Measurements from ENCODE around the gene NRXN2. TPM values are rescaled to one million over a fixed set of nuclear protein-coding genes. Genes with fewer than 3 reads are reported as not detected.

The NRXN2 gene
- total RNA-seq, 1 donor from 2014 or later = 8.5 TPM

DNA sequence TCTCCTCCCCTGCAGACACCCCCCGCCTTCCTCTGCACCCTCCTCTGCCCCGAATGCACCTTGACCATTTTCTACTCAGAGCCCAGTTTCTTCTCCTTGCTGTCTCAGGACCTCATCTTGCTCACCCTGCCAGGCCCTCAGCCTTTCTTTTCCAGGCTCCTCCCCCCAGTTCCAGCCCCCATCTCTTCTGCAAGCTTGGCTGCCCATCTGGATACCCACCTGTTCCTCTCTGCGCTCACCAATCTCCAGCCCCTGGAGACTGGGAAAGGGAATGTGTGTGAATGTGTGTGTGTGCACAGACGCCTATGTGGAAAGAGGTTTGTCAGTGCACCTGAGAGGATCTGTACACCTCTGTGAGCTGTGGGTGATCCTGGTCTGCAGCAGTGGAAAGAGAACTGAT, 95.6 kb downstream of the NRXN2 start:
- no peak for DNase-seq

DNA sequence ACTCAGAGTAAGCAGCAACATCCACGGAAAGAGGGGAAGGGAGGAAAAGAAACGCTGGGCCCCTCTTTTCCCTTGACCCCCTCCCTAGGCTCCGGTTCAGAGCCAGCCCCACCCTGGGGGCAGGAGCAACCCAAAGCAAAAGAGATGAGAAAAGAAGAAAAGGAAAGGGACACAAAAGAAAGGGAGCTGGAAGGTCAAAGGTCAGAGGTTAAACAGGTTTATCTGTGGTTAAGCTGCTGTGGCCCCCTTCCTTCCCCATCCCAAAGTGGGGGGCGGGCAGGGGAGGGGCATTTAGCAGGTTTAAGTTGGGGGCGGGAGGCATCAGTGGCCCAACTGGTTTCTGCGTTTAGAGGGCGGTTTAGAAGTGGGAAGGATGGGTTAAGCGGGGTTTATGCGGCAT, 96.4 kb downstream of the NRXN2 start:
- DNase-seq = no peak

DNA sequence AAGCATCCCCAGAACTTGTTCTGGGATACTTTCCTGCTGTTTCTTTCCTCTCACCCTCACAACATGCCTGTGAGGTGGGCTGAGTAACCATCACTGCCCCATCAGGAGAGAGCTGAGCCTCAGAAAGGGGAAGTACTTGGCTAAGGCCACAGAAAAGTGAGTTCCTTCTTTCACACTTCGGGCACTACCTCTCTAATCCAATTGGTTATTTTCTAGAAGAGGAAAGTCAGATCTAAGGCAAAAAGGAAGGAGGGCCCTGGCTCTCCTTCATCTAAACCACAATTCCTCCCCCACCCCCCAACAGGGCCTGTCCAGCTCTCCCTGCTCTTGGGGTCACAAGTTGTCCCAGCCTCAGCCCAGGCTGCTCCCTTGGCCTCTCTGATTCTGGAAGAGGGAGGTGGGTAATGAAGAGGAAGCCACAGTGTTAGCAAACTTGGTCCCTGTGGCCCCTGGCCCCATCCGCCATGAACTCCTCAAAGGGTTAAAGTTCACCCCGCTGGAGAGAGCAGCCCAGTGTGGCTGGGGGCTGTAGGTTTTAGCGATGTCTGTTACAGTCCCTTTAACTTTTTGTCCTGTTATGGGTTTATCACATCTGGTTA, 98.0 kb downstream of the NRXN2 start:
- DNase-seq = no peak

- DNase-seq = no peak
Measured at GRCh38 chr11:64622681-64623080, 100.3 kb downstream of the NRXN2 start.

GRCh38 chr11:64621283-64622019, 101.5 kb downstream of the NRXN2 start:
- no peak for DNase-seq

DNA sequence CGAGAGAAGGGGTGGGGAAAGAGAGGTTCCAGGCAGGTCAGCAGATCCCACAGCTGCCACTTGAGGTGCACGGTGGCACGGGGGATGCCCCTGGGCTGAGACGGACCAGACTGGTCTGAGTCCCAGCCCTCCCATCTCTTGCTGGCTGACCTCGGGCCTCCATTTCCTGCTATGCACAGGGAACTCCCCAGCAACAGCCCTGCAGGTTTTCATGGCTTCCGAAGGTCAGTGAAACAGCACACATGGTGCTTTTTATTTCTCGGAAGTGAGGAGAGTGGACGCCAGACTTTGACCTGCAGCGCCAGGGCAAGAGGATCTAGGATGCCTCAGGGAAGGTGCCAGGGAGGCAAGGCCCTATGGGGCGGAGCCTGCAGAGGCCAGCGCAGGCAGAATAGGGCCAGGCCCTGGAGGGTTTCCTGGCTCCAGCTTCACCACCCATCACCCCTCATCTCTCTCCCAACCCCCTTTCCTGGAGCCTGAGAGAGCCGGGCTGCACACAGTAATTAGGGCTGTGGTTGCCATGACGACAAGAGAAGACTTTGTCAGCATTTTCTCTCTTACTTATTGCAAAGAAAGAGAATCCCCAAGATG, 102.5 kb downstream of the NRXN2 start:
- DNase-seq = peak; percentile 53

DNA sequence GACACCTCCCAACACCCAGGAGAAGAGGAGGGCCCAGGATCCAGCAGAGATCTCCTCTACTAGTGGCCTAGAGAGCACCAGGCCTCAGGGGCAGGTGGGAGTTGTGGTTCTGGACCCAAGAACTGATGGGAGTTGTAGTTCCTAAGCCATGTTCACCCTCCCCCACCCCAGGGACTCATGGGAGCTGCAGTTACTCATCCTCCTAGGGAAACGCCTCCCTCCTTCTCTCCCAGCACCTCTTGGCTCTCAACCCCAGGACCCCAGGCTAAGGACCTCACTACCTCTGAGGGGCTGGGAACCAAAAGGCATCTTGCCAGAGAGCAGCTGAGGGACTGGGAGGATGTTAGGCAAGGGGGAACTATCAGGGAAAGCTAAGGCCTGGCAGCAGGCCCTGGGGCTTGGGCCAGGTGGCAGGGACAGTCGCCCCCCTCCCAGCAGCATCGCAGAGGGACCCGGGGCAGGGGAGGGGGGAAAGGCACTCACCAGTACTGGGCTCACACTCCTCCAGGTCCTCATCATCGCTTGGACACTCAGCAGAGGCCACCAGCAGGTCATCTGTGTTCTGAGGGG, 103.1 kb downstream of the NRXN2 start:
- DNase-seq = peak; percentile 37

- no peak for DNase-seq
Measured at GRCh38 chr11:64619196-64619595, 103.8 kb downstream of the NRXN2 start.

DNA sequence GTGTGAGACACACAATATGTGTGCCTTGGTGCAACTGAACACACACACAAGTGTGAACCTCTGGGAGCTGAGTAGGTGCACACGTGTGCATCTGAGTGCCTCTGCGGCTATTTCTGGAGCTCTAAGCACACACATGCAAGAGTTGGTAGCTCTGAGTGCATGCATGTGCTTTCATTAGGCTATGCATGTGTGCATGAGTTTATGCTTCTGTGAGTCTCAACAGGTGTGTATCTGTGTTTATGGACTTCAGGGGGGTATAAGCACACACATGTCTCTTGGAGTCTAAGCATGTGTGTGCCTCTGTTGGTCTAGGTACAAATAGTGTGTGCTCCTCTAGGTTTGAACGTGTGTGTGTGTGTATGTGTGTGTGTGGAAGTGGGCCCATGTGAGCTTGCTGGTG, 106.2 kb downstream of the NRXN2 start:
- DNase-seq = no peak

DNA sequence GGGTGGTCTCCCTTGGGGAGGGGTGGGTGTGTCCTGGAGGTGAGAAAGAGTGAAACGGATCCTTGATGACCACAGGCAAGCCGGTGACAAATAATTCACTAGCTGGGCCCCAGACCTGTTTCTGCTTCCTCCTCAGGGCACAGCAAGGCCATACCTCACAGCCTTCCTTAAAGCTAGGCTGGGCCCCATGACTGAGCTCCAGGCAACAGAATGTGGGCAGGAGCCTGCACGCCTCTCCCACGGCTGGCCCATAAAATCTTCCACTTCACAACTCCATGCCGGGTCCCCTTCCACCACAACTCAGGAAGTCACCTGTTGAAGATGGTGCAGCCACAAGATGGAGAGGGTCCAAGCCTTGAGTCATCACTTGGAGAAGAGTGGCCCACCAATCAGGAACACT, 108.1 kb downstream of the NRXN2 start:
- no peak for DNase-seq

GRCh38 chr11:64613648-64614047, 109.3 kb downstream of the NRXN2 start:
- DNase-seq = no peak

DNA sequence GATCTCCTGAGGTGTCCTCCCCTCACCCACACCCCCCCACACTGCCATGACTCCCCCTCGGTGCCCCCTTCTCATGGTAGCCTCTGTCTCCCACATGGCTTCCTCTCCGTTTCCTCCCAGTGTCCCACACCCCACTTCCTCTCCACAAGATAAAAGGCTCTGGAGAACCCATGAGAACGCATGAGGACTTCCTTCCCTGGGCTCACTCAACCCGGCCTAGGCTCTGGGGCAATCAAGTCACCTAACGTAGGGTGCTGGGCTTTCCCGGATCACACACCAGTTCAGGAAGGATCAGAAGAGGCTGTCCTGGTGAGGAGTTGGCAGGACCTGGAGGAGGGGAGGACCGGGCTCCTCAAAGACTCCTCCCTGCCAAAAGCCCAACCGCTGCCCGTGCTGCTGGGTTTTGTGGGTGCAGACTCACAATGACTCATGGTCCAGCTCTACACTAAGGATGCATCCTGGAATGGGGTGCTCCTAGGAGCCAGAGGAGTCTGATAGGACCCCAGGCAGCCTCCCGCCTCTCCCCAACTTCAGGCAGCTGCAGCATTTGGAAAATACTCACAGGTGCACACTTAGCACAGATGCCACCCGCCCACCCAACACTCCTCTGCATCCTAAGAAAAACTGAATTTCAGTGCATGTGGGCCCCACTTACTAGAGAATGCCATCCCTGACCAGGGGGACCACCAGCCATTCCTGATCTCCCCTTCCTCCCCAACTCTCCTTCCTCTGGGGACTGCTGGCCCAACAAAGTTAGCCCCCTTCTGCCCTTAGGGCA, 110.9 kb downstream of the NRXN2 start:
- no peak for DNase-seq

GRCh38 chr11:64611176-64611575, 111.8 kb downstream of the NRXN2 start:
- DNase-seq = no peak

- no peak for DNase-seq
Measured at GRCh38 chr11:64610596-64610995, 112.4 kb downstream of the NRXN2 start.

- DNase-seq = no peak
Measured at GRCh38 chr11:64609436-64610047, 113.5 kb downstream of the NRXN2 start.

- no peak for DNase-seq
Measured at GRCh38 chr11:64608636-64609035, 114.4 kb downstream of the NRXN2 start.

DNA sequence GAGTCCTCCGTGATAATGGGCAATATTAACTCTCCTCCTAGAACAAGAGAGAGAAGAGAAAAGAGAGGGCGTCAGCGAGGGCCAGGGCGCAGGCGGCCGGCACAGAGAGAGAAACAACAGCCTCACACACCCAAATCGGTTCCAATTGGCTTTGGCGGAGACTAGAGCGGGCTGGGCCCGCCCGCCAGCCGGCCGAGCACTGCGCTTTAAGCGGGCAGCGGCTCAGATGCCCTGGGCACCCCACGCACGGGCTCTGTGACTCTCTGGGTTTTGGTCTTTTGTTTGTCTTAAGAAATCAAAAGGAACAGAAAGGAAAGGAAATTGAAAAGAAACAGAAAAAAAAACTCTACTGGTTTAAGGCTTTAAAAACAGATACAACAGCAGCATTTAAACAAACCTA, 115.0 kb downstream of the NRXN2 start:
- DNase-seq = no peak

DNA sequence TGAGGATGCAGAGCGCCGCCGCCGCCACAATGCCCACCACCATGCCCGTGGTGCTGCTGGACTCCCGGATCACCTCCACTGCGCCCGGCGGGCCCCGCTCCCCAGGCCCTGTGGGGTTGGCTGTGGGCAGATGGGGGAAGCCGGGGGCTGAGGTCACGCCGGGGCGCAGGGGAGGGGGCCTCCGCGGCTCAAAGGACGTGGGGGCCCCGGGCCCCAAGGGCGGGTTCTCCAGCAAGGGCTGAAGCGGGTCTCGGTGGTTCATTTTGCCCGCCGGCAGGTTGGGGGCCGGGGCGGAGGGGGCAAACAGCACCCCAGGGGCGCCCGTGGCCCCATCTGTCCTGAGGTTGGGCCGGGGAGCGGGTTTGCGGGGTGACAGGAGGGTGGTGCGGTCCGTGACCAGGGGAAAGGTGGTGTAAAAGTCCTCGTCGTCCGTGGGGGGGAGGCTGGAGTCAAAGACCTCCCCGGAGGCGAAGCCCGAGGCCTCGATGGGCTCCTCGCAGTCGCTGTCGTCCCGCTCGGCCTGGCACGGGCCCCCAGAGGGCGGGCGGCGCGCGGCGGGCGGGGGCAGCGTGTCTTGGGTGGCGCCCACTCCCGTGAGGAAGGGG, 115.5 kb downstream of the NRXN2 start:
- no peak for DNase-seq

DNA sequence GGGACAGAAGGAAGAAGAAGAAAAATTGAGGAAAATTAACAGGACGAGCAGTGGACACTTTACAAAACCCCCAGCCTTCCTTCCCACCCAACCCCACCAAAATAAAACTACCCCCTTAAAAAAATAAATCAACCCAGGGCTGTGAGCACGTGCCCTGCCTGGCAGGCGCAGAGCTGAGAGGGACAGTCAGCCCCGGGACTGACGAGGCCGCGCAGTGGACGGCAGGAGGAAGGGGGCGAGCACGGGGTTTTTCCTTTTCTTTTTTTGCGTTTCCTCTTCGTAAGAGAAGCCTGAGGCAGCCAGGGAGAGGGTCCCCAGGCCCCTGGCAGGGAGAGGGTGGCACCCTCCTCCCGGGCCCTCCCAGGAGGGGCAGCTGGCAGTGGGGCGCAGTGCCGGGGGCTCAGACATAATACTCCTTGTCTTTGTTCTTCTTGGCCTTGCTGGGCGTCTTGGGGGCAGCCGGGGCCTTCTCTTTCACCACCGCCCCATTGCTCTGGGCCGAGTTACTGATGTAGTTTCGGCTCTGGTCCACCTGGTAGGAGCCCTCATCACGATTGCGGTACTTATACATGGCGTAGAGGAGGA, 116.1 kb downstream of the NRXN2 start:
- DNase-seq = no peak

DNA sequence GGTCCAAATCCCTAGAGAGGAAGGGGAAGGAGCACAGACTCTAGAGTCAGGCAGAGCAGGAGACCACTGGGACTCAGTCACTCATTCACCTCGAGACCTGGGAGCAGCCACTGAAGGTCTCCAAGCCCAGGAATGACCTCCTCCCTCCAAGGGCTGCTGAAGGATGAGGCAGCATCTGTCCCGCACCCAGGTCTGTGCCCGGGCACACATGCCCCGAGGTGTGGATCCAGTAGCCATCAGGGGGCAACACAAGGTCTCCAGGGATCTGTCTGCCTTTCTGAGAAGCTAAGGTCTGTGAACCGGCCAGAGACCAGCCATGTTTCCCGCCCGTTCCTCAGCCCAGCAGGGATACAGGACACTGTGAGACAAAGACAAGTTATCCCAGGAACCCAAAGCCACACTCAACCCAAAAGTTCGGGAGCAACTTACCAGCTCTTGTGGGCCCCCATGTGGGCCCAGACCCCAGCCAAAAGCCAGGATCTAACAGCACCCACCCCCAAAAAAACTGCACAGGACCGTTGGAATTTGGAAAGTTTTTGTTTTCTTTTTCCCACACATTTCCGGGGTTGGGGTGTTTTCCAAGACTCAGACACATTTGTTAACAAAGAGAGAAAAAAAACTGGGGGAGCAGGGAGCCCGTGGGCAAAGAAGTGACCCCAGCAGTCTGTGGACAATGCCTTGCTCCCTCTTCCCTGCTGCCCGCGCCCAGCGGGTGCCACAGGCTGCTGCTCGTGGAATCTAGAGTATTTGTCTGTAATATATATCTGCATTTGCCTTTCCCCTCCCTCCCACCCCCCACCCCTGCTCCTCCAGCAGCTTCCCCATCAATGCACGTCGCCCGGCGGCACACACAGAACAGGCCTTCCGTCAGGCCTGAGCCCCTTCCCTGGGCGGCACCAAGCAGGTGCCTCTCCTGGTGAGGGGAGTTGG, 117.1 kb downstream of the NRXN2 start:
- DNase-seq = no peak

Measured in skin of body (tissue), 2 donors.